ENCODE measurements around the gene ALPK1.

ALPK1 gene

DNA sequence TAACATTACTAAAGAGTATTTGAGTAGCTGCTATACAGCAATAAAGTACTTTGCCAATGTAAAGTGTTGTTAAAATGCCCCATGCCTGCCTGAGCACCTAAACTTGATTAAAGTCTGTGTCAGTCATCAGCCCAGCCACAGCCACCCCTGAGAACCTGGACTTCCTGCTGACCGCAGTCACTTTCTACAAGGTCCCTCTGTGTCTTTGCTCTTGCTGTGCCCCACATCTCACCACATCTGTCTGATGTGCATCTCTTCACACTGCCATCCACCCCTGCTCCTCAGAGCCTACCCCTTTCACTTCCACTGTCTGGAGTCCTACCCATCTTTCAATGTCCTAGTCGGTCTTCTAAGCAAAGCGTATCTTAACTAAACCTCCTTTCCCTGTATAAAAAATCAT is 25.7 kb downstream of the ALPK1 start:
- H4K20me1 ChIP-seq (ENCODE audit: insufficient read depth, low read length) = no peaks in the 10 kb centered on the region
- H3K9ac ChIP-seq (ENCODE audit: low read length) = no peak overlapping the region
- peaks cover 3% of the 10 kb centered on the region; the same call in 1 of the 2 replicates for H3K4me1 ChIP-seq (ENCODE audit: low read length)
- DNase-seq = no peak
- H3K36me3 ChIP-seq (replicated peaks; ENCODE audit: insufficient read depth, low read length) = no peaks in the 10 kb centered on the region
- no peaks in the 10 kb centered on the region for H3F3A ChIP-seq (ENCODE audit: insufficient read depth, low read length)
- H3K27ac ChIP-seq (ENCODE audit: low read length) = no peak overlapping the region
- H3K27me3 ChIP-seq (replicated peaks; ENCODE audit: insufficient read depth, low read length) = no peaks in the 10 kb centered on the region
- no peak overlapping the region for H3K4me3 ChIP-seq (ENCODE audit: low read length)
- no peak overlapping the region for H3K4me2 ChIP-seq (ENCODE audit: low read depth, low read length)
- H3K9me2 ChIP-seq (replicated peaks; ENCODE audit: insufficient read depth, low read length) = no peaks in the 10 kb centered on the region
- no peaks in the 10 kb centered on the region for H3K79me2 ChIP-seq (ENCODE audit: low read length)
- no peaks in the 10 kb centered on the region for H3K9me3 ChIP-seq (replicated peaks; ENCODE audit: insufficient read depth, low read length)
- TF ChIP-seq EZH2phosphoT487 (IDR thresholded peaks at IDR 0.05; ENCODE audit: low read length) (no peak), EZH2 (optimal IDR thresholded peaks at IDR 0.05; ENCODE audit: low read depth, low read length) (no peak)
- TF ChIP-seq, protein P1, sequence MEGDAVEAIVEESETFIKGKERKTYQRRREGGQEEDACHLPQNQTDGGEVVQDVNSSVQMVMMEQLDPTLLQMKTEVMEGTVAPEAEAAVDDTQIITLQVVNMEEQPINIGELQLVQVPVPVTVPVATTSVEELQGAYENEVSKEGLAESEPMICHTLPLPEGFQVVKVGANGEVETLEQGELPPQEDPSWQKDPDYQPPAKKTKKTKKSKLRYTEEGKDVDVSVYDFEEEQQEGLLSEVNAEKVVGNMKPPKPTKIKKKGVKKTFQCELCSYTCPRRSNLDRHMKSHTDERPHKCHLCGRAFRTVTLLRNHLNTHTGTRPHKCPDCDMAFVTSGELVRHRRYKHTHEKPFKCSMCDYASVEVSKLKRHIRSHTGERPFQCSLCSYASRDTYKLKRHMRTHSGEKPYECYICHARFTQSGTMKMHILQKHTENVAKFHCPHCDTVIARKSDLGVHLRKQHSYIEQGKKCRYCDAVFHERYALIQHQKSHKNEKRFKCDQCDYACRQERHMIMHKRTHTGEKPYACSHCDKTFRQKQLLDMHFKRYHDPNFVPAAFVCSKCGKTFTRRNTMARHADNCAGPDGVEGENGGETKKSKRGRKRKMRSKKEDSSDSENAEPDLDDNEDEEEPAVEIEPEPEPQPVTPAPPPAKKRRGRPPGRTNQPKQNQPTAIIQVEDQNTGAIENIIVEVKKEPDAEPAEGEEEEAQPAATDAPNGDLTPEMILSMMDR (IDR thresholded peaks at IDR 0.05; ENCODE audit: low read length) = no peak
- H2AFZ ChIP-seq (ENCODE audit: low read length) = no peak overlapping the region

DNA sequence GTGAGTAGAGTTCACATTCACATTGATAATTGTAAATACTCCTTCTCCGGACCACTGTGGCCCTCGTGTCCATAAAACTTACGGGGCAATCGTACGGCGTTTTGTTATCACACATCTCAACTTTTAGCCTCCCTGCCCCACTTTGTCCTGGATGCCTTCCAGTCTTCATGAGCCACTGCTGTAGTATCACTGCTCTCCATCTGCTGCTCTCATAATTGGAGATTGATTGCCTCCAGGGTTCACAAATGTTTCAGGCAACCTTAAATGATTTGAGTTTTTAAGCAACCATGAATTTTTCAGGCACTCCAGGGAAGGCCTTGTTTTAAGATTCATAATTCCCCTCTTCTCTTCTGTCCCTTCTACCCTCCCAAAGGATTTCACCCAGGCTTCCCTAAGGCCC is 28.4 kb downstream of the ALPK1 start:
- H3K9me3 ChIP-seq (replicated peaks; ENCODE audit: insufficient read depth, low read length) = no peaks in the 10 kb centered on the region
- H3K79me2 ChIP-seq (ENCODE audit: low read length) = no peaks in the 10 kb centered on the region
- no peak overlapping the region for H3K4me2 ChIP-seq (ENCODE audit: low read depth, low read length)
- no peaks in the 10 kb centered on the region for H4K20me1 ChIP-seq (ENCODE audit: insufficient read depth, low read length)
- H3K4me1 ChIP-seq (ENCODE audit: low read length) = peaks cover 3% of the 10 kb centered on the region; the same call in 1 of the 2 replicates
- H3K27me3 ChIP-seq (replicated peaks; ENCODE audit: insufficient read depth, low read length) = no peaks in the 10 kb centered on the region
- H3K36me3 ChIP-seq (replicated peaks; ENCODE audit: insufficient read depth, low read length) = no peaks in the 10 kb centered on the region
- TF ChIP-seq EZH2 (optimal IDR thresholded peaks at IDR 0.05; ENCODE audit: low read depth, low read length) (no peak), EZH2phosphoT487 (IDR thresholded peaks at IDR 0.05; ENCODE audit: low read length) (no peak)
- TF ChIP-seq, protein P1 (IDR thresholded peaks at IDR 0.05; ENCODE audit: low read length) = no peak
- no peak overlapping the region for H3K9ac ChIP-seq (ENCODE audit: low read length)
- H3F3A ChIP-seq (ENCODE audit: insufficient read depth, low read length) = no peaks in the 10 kb centered on the region
- no peaks in the 10 kb centered on the region for H3K9me2 ChIP-seq (replicated peaks; ENCODE audit: insufficient read depth, low read length)
- no peak overlapping the region for H3K4me3 ChIP-seq (ENCODE audit: low read length)
- H2AFZ ChIP-seq (ENCODE audit: low read length) = no peak overlapping the region
- no peak overlapping the region for H3K27ac ChIP-seq (ENCODE audit: low read length)
- no peak for DNase-seq

DNA sequence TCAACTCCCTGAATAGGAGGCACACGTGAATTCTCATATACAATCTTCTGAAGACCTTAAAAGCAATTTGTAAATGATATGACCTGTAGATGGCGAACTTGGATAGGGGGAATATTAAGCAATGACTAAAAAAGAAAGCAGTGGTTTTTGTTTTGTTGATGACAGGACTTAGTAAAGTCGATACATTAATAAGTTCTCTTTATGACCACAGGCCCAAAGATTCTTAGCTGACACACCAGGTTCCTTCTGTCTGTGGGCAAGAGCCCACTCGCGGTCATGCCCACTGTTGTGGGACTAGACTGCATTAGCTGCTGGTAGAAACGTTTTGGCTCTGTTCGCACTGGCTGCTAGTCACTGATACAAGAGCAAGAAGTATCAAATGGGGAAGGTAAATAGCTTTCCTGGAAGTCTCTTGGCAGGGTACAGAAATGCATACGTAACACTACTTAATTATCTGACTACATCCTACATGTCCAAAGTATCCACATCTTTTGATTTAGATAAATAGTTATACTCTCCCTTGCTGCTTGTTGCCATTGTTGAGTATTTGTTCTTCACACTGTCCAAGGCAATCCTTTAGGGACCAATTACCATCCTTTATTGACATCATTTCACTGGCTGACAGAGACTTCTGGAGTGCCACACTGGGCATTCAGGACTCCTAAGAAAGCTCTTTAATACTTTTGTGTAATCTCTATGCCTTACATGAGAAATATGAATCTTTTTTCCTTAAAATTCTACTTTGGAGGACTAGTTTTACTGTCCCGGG is 31.0 kb downstream of the ALPK1 start:
- no peaks in the 10 kb centered on the region for H3K27me3 ChIP-seq (replicated peaks; ENCODE audit: insufficient read depth, low read length)
- no peaks in the 10 kb centered on the region for H3K36me3 ChIP-seq (replicated peaks; ENCODE audit: insufficient read depth, low read length)
- H3F3A ChIP-seq (ENCODE audit: insufficient read depth, low read length) = no peaks in the 10 kb centered on the region
- no peaks in the 10 kb centered on the region for H3K79me2 ChIP-seq (ENCODE audit: low read length)
- H4K20me1 ChIP-seq (ENCODE audit: insufficient read depth, low read length) = no peaks in the 10 kb centered on the region
- no peaks in the 10 kb centered on the region for H3K9me3 ChIP-seq (replicated peaks; ENCODE audit: insufficient read depth, low read length)
- H2AFZ ChIP-seq (ENCODE audit: low read length) = peak overlapping the region; percentile 56
- H3K4me1 ChIP-seq (ENCODE audit: low read length) = no peaks in the 10 kb centered on the region
- peak; percentile 72 for DNase-seq
- H3K27ac ChIP-seq (ENCODE audit: low read length) = no peak overlapping the region
- peak overlapping the region; percentile 25; the same call in 1 of the 2 replicates for H3K4me3 ChIP-seq (ENCODE audit: low read length)
- peak overlapping the region; percentile 2; the same call in 1 of the 2 replicates for H3K9ac ChIP-seq (ENCODE audit: low read length)
- no peaks in the 10 kb centered on the region for H3K9me2 ChIP-seq (replicated peaks; ENCODE audit: insufficient read depth, low read length)
- peak overlapping the region; percentile 53 for H3K4me2 ChIP-seq (ENCODE audit: low read depth, low read length)
- TF ChIP-seq, protein P1 (IDR thresholded peaks at IDR 0.05; ENCODE audit: low read length) = peak; percentile 67
- no peak for TF ChIP-seq EZH2phosphoT487 (IDR thresholded peaks at IDR 0.05; ENCODE audit: low read length)
- no peak for TF ChIP-seq EZH2 (optimal IDR thresholded peaks at IDR 0.05; ENCODE audit: low read depth, low read length)
